CD14-positive monocyte (primary cell): Measurements from ENCODE around the gene CDH13. TPM values are rescaled to one million over a fixed set of nuclear protein-coding genes. Genes with fewer than 3 reads are reported as not detected.

ENCODE experiments used
- DNase-seq, 3 donors: peaks; one replicate each; pipeline ENCODE4 v3.0.0-alpha.2; 2011 to 2022
- H2AFZ ChIP-seq: 2 replicates; pipeline ENCODE4 v1.6.0; 2012; ENCODE audit warnings: mild to moderate bottlenecking, low read depth, low read length, inconsistent platforms; ENCODE audit not compliant: insufficient read depth, poor library complexity, severe bottlenecking
- H3K27ac ChIP-seq, 2 donors: 1 replicate in 1 of 2; 2 replicates in 1 of 2; pipeline ENCODE4 v1.5.1; 2012 to 2013; ENCODE audit warnings: low read length in 2 of 2, control low read depth in 1 of 2, inconsistent platforms in 1 of 2, low read depth in 1 of 2, mild to moderate bottlenecking in 1 of 2
- H3K27me3 ChIP-seq, 2 donors: one replicate each; pipeline versions ENCODE4 v1.6.0 to v1.6.1; 2011 to 2013; ENCODE audit warnings: low read length in 2 of 2; ENCODE audit not compliant: control insufficient read depth in 2 of 2, insufficient read depth in 2 of 2
- H3K36me3 ChIP-seq, 2 donors: replicated peaks in 1 of 2; 1 replicate in 1 of 2; 2 replicates in 1 of 2; pipeline versions ENCODE4 v1.5.1 to v1.6.1; 2012 to 2013; ENCODE audit warnings: low read length in 2 of 2, control low read depth in 1 of 2, inconsistent platforms in 1 of 2, mild to moderate bottlenecking in 1 of 2; ENCODE audit not compliant: insufficient read depth in 2 of 2, control insufficient read depth in 1 of 2
- H3K4me1 ChIP-seq, 2 donors: 1 replicate in 1 of 2; 2 replicates in 1 of 2; pipeline versions ENCODE4 v1.5.1 to v1.6.1; 2012 to 2013; ENCODE audit warnings: low read length in 2 of 2, control low read depth in 1 of 2, inconsistent platforms in 1 of 2, mild to moderate bottlenecking in 1 of 2, moderate library complexity in 1 of 2; ENCODE audit not compliant: insufficient read depth in 2 of 2, control insufficient read depth in 1 of 2
- H3K4me2 ChIP-seq: replicated peaks from 2 replicates; pipeline ENCODE3; 2012; ENCODE audit warnings: low read length, moderate library complexity, mild to moderate bottlenecking; ENCODE audit not compliant: poor library complexity, severe bottlenecking; ENCODE audit errors: extremely low read depth
- H3K4me3 ChIP-seq, 3 experiments: fragments of 200-600 bp in 1 of 3; sonication (generic) in 1 of 3; replicated peaks in 1 of 3; 1 replicate in 2 of 3; 2 replicates in 1 of 3; pipeline ENCODE4 v1.5.1; 2011 to 2013; ENCODE audit warnings: low read length in 3 of 3, mild to moderate bottlenecking in 3 of 3, control low read depth in 2 of 3, low read depth in 2 of 3, inconsistent platforms in 1 of 3, moderate library complexity in 1 of 3
- H3K79me2 ChIP-seq: 2 replicates; pipeline ENCODE4 v1.6.0; 2012; ENCODE audit warnings: mild to moderate bottlenecking, control low read depth, inconsistent platforms, low read length, moderate library complexity; ENCODE audit not compliant: insufficient read depth
- H3K9ac ChIP-seq: 2 replicates; pipeline ENCODE4 v1.6.0; 2017; ENCODE audit warnings: low read length, mild to moderate bottlenecking; ENCODE audit not compliant: insufficient read depth, poor library complexity, severe bottlenecking
- H3K9me3 ChIP-seq, 2 donors: replicated peaks in 1 of 2; 1 replicate in 1 of 2; 2 replicates in 1 of 2; pipeline versions ENCODE4 v1.5.1 to v1.6.1; 2012 to 2013; ENCODE audit warnings: low read length in 2 of 2, control low read depth in 1 of 2; ENCODE audit not compliant: control insufficient read depth in 1 of 2, insufficient read depth in 1 of 2
- H4K20me1 ChIP-seq: 2 replicates; pipeline ENCODE4 v1.6.0; 2012; ENCODE audit warnings: mild to moderate bottlenecking, low read length, control low read depth, moderate library complexity; ENCODE audit not compliant: insufficient read depth
- H3K27ac Mint-ChIP-seq, 7 donors: one replicate each; pipeline ENCODE4 v1.8.0; 2020; ENCODE audit warnings: mild to moderate bottlenecking in 7 of 7, mixed read lengths in 7 of 7, moderate library complexity in 6 of 7, inconsistent platforms in 2 of 7
- H3K27me3 Mint-ChIP-seq, 3 donors: one replicate each; pipeline ENCODE4 v1.8.0; 2021 to 2022; ENCODE audit warnings: low read depth in 3 of 3, mild to moderate bottlenecking in 3 of 3, mixed read lengths in 3 of 3, moderate library complexity in 3 of 3, inconsistent platforms in 1 of 3
- H3K36me3 Mint-ChIP-seq, 2 donors: one replicate each; pipeline ENCODE4 v1.8.0; 2020; ENCODE audit warnings: mixed read lengths in 2 of 2, inconsistent platforms in 1 of 2, mild to moderate bottlenecking in 1 of 2
- H3K4me1 Mint-ChIP-seq: one replicate; pipeline ENCODE4 v1.8.0; 2020; ENCODE audit warnings: mild to moderate bottlenecking, mixed read lengths
- H3K4me3 Mint-ChIP-seq, 2 donors: one replicate each; pipeline ENCODE4 v1.8.0; 2020; ENCODE audit warnings: mild to moderate bottlenecking in 2 of 2, mixed read lengths in 2 of 2, moderate library complexity in 1 of 2
- H3K9me3 Mint-ChIP-seq, 7 donors: one replicate each; pipeline ENCODE4 v1.8.0; 2020 to 2022; ENCODE audit warnings: mixed read lengths in 7 of 7, mild to moderate bottlenecking in 6 of 7, moderate library complexity in 6 of 7, inconsistent platforms in 2 of 7
- CTCF ChIP-seq: fragments of 200-600 bp; IDR thresholded peaks from one replicate; pipeline ENCODE4 v1.8.0; 2022; ENCODE audit warnings: antibody characterized with exemption, mild to moderate bottlenecking
- WGBS: methylation state at CpG from one replicate; pipeline ENCODE4 v1.1.5; 2013; ENCODE audit warnings: missing lambda C conversion rate; ENCODE audit not compliant: insufficient coverage; 5-methylcytosine and 5-hydroxymethylcytosine counted together
- intact Hi-C, 2 donors: fragments of 100-400 bp; cut with micrococcal nuclease; formaldehyde crosslinking; loops; one replicate each; pipeline versions ENCODE4 v1.15.0 to v1.15.1; 2023
- polyA plus RNA-seq, 3 donors: library from polyadenylated mRNA; depleted of rRNA in 1 of 3; unstranded in 2 of 3; stranded (reverse) in 1 of 3; fragments of 300-500 nt in 2 of 3; fragments of >200 nt in 1 of 3; fragmentation: Illumina TruSeq in 2 of 3; gene quantifications; 1 replicate in 2 of 3; 2 replicates in 1 of 3; pipeline ENCODE4 v1.2.3, GENCODE V29; 2012 to 2021

The CDH13 gene
- polyA plus RNA-seq, 3 donors, result 0.13 to 0.19 TPM; not detected in 1

GRCh38 chr16:83692224-83692623 lies 1065.5 kb downstream of the CDH13 start:
- Mint-ChIP-seq H3K4me1 (peaks cover 25% of the 10 kb centered on the region), H3K4me3 (no peak overlapping the region), H3K27me3 (peaks cover 12 to 15% (median 14%) of the 10 kb centered on the region in 3 donors), H3K9me3 (no peaks in the 10 kb centered on the region), H3K36me3 (no peaks in the 10 kb centered on the region), H3K27ac (peak overlapping the region in 1 of 7 donors; percentile 25)
- no peaks in the 10 kb centered on the region for H3K79me2 ChIP-seq
- H3K36me3 ChIP-seq, result no peaks in the 10 kb centered on the region
- H3K4me3 ChIP-seq, result no peak overlapping the region
- 57% methylated on average over 5 of the region's 5 CpGs for WGBS
- H3K4me1 ChIP-seq, result peaks cover 6 to 26% of the 10 kb centered on the region in 2 donors
- DNase-seq, result no peak
- H3K9ac ChIP-seq, result no peak overlapping the region
- H3K27ac ChIP-seq, result no peak overlapping the region
- no peak for TF ChIP-seq CTCF
- H4K20me1 ChIP-seq, result no peaks in the 10 kb centered on the region
- H3K9me3 ChIP-seq, result no peaks in the 10 kb centered on the region
- H3K27me3 ChIP-seq, result peaks cover 0 to 2% of the 10 kb centered on the region in 2 donors
- no peak overlapping the region for H3K4me2 ChIP-seq
- intact Hi-C loops, result loop anchor here in 1 of 2 donors (10.0 kb wide), 1 partner anchor 123 kb away; no protein-coding TSS in a partner anchor
- H2AFZ ChIP-seq, result no peak overlapping the region

GRCh38 chr16:83698964-83699363 lies 1072.2 kb downstream of the CDH13 start:
- TF ChIP-seq CTCF, result no peak
- intact Hi-C loops, result loop anchor here in 1 of 2 donors (10.0 kb wide), 1 partner anchor 116 kb away; no protein-coding TSS in a partner anchor
- WGBS, result 89% methylated on average over 4 of the region's 4 CpGs

More at GRCh38 chr16:83698964-83699363, 1072.2 kb downstream of the CDH13 start:
- Histone ChIP-seq H3K4me1 (no peaks in the 10 kb centered on the region), H3K79me2 (no peaks in the 10 kb centered on the region), H3K4me3 (no peak overlapping the region), H3K9ac (no peak overlapping the region), H3K27ac (no peak overlapping the region), H3K4me2 (no peak overlapping the region), H3K27me3 (peaks cover 0 to 4% of the 10 kb centered on the region in 2 donors), H3K9me3 (no peaks in the 10 kb centered on the region), H4K20me1 (no peaks in the 10 kb centered on the region), H2AFZ (no peak overlapping the region), H3K36me3 (no peaks in the 10 kb centered on the region)
- no peak for DNase-seq
- no peaks in the 10 kb centered on the region for H3K9me3 Mint-ChIP-seq
- H3K4me3 Mint-ChIP-seq, result no peak overlapping the region
- no peaks in the 10 kb centered on the region for H3K36me3 Mint-ChIP-seq
- no peak overlapping the region for H3K27ac Mint-ChIP-seq
- H3K4me1 Mint-ChIP-seq, result no peaks in the 10 kb centered on the region
- H3K27me3 Mint-ChIP-seq, result peaks cover 13 to 16% (median 13%) of the 10 kb centered on the region in 3 donors
